H1 (cell line): Measurements from ENCODE around the gene TBC1D9B.

Source experiments
- BACH1 ChIP-seq: IDR thresholded peaks from 2 replicates; pipeline ENCODE4 v1.6.1; 2012; ENCODE audit warnings: low read length, improper control_type of control experiment
- CHD1 ChIP-seq: IDR thresholded peaks from 2 replicates; pipeline ENCODE4 v1.6.1; 2012; ENCODE audit warnings: low read depth, low read length, improper control_type of control experiment
- CTCF ChIP-seq, 3 experiments: IDR thresholded peaks; 1 replicate in 2 of 3; 2 replicates in 1 of 3; pipeline versions ENCODE4 v1.5.1 to v1.6.1; 2011; ENCODE audit warnings: low read length in 3 of 3, mild to moderate bottlenecking in 3 of 3, inconsistent platforms in 2 of 3, low read depth in 1 of 3, moderate library complexity in 1 of 3; ENCODE audit not compliant: insufficient read depth in 1 of 3; ENCODE audit errors: control extremely low read depth in 1 of 3
- GTF2F1 ChIP-seq: IDR thresholded peaks from 2 replicates; pipeline ENCODE4 v1.6.1; 2012; ENCODE audit warnings: low read depth, low read length, improper control_type of control experiment, borderline replicate concordance
- JUN ChIP-seq: IDR thresholded peaks from 2 replicates; pipeline ENCODE4 v1.6.1; 2011; ENCODE audit warnings: low read depth, mild to moderate bottlenecking, improper control_type of control experiment, low read length
- POLR2A ChIP-seq, 2 experiments: IDR thresholded peaks; 1 replicate in 1 of 2; 2 replicates in 1 of 2; pipeline ENCODE4 v1.6.1; 2011; ENCODE audit warnings: low read depth in 2 of 2, low read length in 2 of 2, mild to moderate bottlenecking in 2 of 2; ENCODE audit errors: control extremely low read depth in 1 of 2
- RAD21 ChIP-seq, 2 experiments: IDR thresholded peaks in 1 of 2; conservative IDR thresholded peaks in 1 of 2; 2 replicates each; pipeline ENCODE4 v1.6.1; 2011; ENCODE audit warnings: low read depth in 2 of 2, low read length in 2 of 2, improper control_type of control experiment in 1 of 2, inconsistent platforms in 1 of 2, mild to moderate bottlenecking in 1 of 2, moderate library complexity in 1 of 2
- TEAD4 ChIP-seq: IDR thresholded peaks from 2 replicates; pipeline ENCODE4 v1.6.1; 2012; ENCODE audit warnings: low read depth, low read length, inconsistent platforms, mixed read lengths

GRCh38 chr5:179833709-179834070, 74.0 kb downstream of the TBC1D9B start:
- TF ChIP-seq JUN (no peak), BACH1 (no peak), CHD1 (no peak), RAD21 (IDR thresholded peaks at IDR 0.05 in 1 of 2, conservative IDR thresholded peaks at IDR 0.05 in 1 of 2; ENCODE audit: low read depth in 2 of 2, low read length in 2 of 2) (no peak), CTCF (IDR thresholded peaks at IDR 0.05; ENCODE audit: control extremely low read depth in 1 of 3, insufficient read depth in 1 of 3, low read depth in 1 of 3, low read length in 3 of 3) (no peak), POLR2A (IDR thresholded peaks at IDR 0.05; ENCODE audit: control extremely low read depth in 1 of 2, low read depth in 2 of 2, low read length in 2 of 2) (no peak), TEAD4 (no peak), GTF2F1 (no peak)
